AG04449 (cell line): Measurements from ENCODE around the gene TNFRSF18.

ENCODE experiments used
- CTCF ChIA-PET: fragments of 350-600 bp; formaldehyde crosslinking; extraction: SDS; loops from one replicate; lab custom pipeline; 2021; ENCODE audit warnings: antibody characterized with exemption; lab: Yijun Ruan, JAX
- POLR2A ChIA-PET: fragments of 400-600, 350-600 bp; formaldehyde crosslinking; extraction: SDS; loops from one replicate; lab custom pipeline; 2020; ENCODE audit warnings: antibody characterized with exemption, inconsistent platforms; lab: Yijun Ruan, JAX
- DNase-seq: peaks from one replicate; pipeline ENCODE4 v3.0.0-alpha.2; 2010; ENCODE audit warnings: low read depth, low spot score
- H3K4me3 ChIP-seq: 2 replicates; pipeline ENCODE4 v1.5.1; 2011; ENCODE audit warnings: low read depth, mild to moderate bottlenecking, control low read depth, low read length
- CTCF ChIP-seq: IDR thresholded peaks from one replicate; pipeline ENCODE4 v1.5.1; 2011; ENCODE audit warnings: mild to moderate bottlenecking, moderate library complexity, low read length, control low read depth, inconsistent platforms; ENCODE audit not compliant: insufficient read depth; ENCODE audit errors: missing control alignments

The TNFRSF18 gene

GRCh38 chr1:1241588-1242219 is 35.3 kb upstream of the TNFRSF18 start:
- POLR2A ChIA-PET = interaction anchor here (0.6 kb wide), 3 partner anchors 11 to 95 kb away, joined by 3 to 5 read pairs (median 4); no protein-coding TSS in a partner anchor

DNA sequence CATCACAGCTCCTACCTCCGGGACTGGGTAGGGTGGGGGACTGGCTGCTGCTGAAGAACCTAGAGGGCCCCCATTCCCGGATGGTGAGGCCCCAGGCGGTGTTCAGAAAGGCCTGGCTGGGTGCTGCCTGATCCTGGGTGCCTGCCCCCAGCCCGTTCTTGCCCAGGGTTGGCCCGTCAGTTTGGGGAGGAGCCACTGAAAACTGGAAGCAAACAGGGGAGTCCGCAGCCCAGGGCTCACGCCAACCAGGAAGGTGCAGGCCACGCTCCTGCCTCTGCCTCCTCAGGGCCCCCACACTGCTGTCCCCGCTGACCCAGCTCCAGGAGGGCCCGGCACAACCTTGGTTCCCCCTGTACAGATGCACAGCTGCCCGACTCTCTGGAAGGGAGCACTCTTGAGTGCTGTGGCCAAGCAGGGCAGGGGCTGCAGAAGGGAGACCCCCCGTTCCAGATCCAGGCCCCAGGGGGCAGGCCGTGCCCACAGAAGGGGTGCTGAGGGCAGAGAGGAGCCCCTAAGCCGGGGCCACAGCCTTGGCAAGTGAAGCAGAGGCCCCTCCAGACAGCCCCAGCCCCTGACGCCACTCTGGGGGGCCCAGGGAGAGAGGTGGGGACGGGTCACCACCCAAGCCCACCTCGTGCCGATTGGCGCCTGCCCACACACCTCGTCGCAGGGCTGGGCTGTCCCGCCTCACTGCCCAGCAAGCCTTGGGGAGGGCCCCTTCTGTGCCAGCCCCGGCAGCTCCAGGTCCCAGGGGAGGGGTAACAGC is 34.6 kb upstream of the TNFRSF18 start:
- POLR2A ChIA-PET = interaction anchor here (0.6 kb wide), 3 partner anchors 10 to 94 kb away, joined by 3 to 5 read pairs (median 4); no protein-coding TSS in a partner anchor
- no peak for DNase-seq
- H3K4me3 ChIP-seq = no peak overlapping the region
- no peak for TF ChIP-seq CTCF
- CTCF ChIA-PET = interaction anchor here (0.6 kb wide), 1 partner anchor 9 kb away, joined by 3 read pairs; no protein-coding TSS in a partner anchor

More at GRCh38 chr1:1241588-1242219, 35.3 kb upstream of the TNFRSF18 start:
- CTCF ChIA-PET = interaction anchor here (0.6 to 1.1 kb wide), 2 partner anchors 9 to 119 kb away, joined by 3 to 5 read pairs; no protein-coding TSS in a partner anchor
- no peak for TF ChIP-seq CTCF
- no peak overlapping the region for H3K4me3 ChIP-seq
- no peak for DNase-seq

GRCh38 chr1:1240348-1240732 is 33.9 kb upstream of the TNFRSF18 start:
- CTCF ChIA-PET = interaction anchor here (2.0 kb wide), 1 partner anchor 120 kb away, joined by 6 read pairs; no protein-coding TSS in a partner anchor
- DNase-seq = no peak
- POLR2A ChIA-PET = no interaction called here
- no peak for TF ChIP-seq CTCF
- no peak overlapping the region for H3K4me3 ChIP-seq

DNA sequence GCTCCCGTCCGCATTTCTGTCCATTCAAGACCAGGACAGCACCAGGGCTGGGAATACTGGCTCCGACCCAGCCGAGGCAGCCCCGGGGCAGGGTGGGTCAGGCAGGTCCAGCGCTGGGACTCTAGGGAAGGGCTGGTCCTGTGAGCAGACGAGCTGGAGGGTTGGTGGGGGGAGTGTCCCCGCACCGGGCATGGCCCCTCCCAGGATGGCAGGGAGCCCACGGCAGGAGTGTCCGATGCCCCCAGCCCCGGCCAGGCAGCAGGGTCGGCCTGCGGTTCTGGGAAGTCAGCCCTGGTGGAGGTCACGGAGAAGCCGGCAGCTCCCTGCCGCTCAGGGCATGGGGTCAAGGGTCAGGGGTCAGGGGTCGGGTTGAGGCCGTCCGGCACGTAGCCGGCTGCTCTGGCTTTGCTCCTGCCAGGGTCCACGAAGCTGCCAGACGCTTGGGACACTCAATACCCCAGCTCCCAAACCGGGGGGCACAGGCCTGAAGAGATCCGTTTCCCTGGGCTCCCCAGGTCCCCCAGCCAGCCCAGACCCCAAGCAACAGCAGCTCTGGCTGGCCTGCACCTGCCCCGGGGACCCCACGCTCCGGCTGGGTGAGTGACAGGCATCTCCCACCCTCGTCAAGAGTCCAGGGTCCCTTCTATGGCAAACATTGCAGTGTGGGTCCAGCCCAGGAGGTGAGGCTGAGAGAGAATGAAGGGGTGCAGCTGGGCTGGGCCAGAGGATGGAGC is 33.4 kb upstream of the TNFRSF18 start:
- DNase-seq = no peak
- ChIA-PET CTCF (interaction anchor here (1.0 to 2.0 kb wide), 3 partner anchors 117 to 178 kb away, joined by 4 to 6 read pairs (median 5); no protein-coding TSS in a partner anchor), POLR2A (interaction anchor here (0.7 kb wide), 1 partner anchor 31 kb away, joined by 3 read pairs; no protein-coding TSS in a partner anchor)
- no peak for TF ChIP-seq CTCF
- H3K4me3 ChIP-seq = no peak overlapping the region

DNA sequence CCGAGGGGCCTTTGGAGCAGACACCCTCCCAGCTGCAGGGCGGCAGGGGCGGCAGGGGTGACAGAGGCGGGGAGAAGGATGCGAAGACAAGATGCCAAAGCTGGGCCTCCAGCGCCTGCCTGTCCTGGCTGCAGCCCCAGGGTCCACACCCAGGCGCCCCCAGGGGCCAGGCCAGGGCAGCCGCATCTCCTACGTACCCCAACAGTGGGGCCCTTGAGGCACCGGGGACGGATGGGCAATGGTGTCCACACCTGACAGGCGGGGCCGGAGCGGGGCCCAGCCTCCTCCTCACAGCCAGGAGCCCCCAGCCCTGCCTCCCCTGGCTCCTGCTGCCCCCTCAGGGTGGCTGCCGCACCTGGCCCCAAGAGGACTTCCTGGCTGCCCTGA is 32.8 kb upstream of the TNFRSF18 start:
- ChIA-PET POLR2A (interaction anchor here (0.7 kb wide), 1 partner anchor 31 kb away, joined by 3 read pairs; no protein-coding TSS in a partner anchor), CTCF (interaction anchor here (1.0 to 2.4 kb wide), 4 partner anchors 117 to 177 kb away, joined by 4 to 10 read pairs (median 6); no protein-coding TSS in a partner anchor)
- no peak for TF ChIP-seq CTCF
- DNase-seq = no peak
- H3K4me3 ChIP-seq = no peak overlapping the region
